Sigmoid colon (tissue), 4 donors: ENCODE data around the gene ATP2B2.

Experiments used
- CTCF ChIP-seq, 4 experiments: fragments of 450-650 bp in 3 of 4; fragments of 200-600 bp in 1 of 4; IDR thresholded peaks; one replicate each; pipeline ENCODE4 v1.5.1; 2016 to 2019; ENCODE audit warnings: antibody characterized with exemption in 4 of 4, mild to moderate bottlenecking in 3 of 4, moderate library complexity in 2 of 4
- EP300 ChIP-seq, 4 donors: sonication (generic); formaldehyde crosslinking; IDR thresholded peaks; one replicate each; pipeline ENCODE4 v1.6.1; 2017; ENCODE audit warnings: antibody characterized with exemption in 4 of 4
- POLR2A ChIP-seq, 2 donors: fragments of 450-650 bp; IDR thresholded peaks; one replicate each; pipeline ENCODE4 v1.6.1; 2016; ENCODE audit warnings: antibody characterized with exemption in 2 of 2, mild to moderate bottlenecking in 2 of 2, moderate library complexity in 2 of 2

GRCh38 chr3:10371789-10372188 is 133.6 kb downstream of the ATP2B2 start:
- TF ChIP-seq EP300 (IDR thresholded peaks at IDR 0.05) (no peak), CTCF (IDR thresholded peaks at IDR 0.05) (no peak), POLR2A (IDR thresholded peaks at IDR 0.05) (no peak)
